Effector CD4-positive, alpha-beta T cell (primary cell): ENCODE measurements around the gene ACCS.

Experiments used
- DNase-seq: peaks from one replicate; pipeline ENCODE4 v3.0.0-alpha.2; 2020
- total RNA-seq: gene quantifications from one replicate; lab custom pipeline; 2026; lab: John Stamatoyannopoulos, UW

ACCS gene, protein sequence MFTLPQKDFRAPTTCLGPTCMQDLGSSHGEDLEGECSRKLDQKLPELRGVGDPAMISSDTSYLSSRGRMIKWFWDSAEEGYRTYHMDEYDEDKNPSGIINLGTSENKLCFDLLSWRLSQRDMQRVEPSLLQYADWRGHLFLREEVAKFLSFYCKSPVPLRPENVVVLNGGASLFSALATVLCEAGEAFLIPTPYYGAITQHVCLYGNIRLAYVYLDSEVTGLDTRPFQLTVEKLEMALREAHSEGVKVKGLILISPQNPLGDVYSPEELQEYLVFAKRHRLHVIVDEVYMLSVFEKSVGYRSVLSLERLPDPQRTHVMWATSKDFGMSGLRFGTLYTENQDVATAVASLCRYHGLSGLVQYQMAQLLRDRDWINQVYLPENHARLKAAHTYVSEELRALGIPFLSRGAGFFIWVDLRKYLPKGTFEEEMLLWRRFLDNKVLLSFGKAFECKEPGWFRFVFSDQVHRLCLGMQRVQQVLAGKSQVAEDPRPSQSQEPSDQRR
- total RNA-seq = 32.3 reads per million, percentile 58 among the genes with 10 or more reads in this experiment

GRCh38 chr11:44065841-44066731 is at the start of gene ACCS:
TSS of gene ACCS (plus strand) at chr11:44066270. CDS start at chr11:44067628, 1,358 bp downstream.
- peak; percentile 88 for DNase-seq

- DNase-seq = no peak
These were observed 49.3 kb upstream of the ACCS start for GRCh38 chr11:44016546-44017442.

GRCh38 chr11:44017443-44018126 is 48.5 kb upstream of the ACCS start:
- no peak for DNase-seq

DNA sequence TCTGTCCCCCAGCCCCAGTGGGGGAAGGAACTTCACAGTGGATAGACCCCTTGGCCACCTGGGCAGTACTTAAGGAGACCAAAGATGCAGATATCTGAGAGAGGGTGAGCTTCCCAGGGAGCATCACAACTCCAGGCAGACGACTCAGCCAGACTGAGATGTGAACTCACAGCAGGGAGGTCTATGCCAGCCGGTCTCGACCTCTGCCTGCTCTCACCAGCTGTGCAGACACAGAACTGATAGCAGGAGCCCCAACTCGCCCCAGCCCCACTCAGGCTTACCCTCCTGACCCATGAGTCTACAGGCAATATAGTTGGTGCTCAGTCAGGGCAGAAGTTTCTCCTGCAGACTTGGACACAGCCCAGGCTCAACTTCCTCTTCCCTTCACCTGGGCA is 47.9 kb upstream of the ACCS start:
- DNase-seq = no peak

DNA sequence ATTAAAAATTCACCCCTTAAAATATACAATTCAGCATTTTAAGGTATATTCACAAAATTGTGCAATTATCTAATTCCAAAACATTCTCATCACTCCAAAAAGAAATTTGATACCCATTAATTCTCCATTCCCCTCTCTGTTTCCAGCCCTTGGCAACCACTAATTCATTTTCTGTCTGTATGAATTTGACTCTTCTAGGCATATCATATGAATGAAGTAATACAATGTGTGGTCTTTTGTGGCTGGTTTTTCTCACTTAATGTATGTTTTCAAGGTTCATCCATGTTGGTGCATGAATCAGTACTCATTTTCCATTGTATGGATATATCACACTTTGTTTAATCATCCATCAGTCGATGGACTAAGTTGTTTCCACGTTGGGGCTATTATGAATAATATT is 47.2 kb upstream of the ACCS start:
- DNase-seq = no peak

DNA sequence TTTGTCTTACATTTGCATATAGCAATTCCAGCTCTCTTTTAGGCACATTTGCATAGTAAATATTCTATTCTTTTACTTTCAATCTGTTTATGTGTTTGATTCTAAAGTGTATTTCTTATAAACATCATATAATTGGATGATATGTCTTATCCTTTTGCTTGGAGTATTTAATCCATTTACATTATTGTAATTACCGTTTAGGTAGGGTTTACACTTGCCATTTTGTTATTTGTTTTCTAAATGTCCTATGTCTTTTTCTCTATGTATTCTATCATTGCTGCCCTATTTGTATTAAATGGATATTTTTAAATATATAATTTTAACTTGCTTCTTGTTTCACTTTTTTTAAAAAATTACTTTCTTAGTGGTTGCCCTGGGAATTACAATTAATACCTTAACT is 41.1 kb upstream of the ACCS start:
- DNase-seq = no peak

DNA sequence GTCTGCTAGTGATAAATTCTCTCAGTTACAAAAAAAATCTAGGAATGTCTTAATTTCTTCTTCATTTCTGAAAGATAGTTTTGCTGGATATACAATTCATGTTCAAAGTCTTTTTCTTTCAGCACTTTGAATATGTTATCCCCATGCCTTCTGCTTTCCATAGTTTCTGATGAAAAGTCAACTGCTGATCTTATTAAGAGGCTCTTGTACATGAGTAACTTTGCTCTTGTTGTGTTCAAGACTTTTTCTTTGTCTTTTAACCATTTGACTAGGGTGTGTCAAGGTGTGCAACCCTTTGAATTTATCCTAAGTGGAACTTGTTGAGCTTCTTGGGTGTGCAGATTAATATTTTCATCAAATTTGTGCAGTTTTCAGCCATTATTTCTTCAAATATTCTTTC is 40.3 kb upstream of the ACCS start:
- no peak for DNase-seq

DNA sequence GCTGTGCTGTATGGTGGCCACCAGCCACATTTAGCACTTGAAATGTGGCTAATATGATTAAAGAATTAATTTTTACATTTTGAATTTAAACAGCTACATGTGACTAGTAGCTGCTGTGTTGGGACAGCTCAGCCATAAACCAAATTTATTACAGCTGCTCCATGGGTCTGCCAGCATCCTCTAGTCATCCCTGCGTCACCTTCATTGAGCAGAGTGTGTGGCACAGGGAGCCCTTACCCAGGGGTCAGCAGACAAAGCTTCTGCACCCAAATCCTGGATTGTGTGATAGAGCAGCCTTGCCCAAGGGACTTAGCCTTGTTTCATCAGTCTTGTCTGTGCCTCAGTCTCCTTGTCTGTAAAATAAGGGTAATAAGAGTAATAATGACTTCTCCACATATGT is 37.7 kb upstream of the ACCS start:
- no peak for DNase-seq

GRCh38 chr11:44028816-44029506 is 37.1 kb upstream of the ACCS start:
- no peak for DNase-seq

GRCh38 chr11:44029507-44029845 is 36.6 kb upstream of the ACCS start:
- no peak for DNase-seq

DNA sequence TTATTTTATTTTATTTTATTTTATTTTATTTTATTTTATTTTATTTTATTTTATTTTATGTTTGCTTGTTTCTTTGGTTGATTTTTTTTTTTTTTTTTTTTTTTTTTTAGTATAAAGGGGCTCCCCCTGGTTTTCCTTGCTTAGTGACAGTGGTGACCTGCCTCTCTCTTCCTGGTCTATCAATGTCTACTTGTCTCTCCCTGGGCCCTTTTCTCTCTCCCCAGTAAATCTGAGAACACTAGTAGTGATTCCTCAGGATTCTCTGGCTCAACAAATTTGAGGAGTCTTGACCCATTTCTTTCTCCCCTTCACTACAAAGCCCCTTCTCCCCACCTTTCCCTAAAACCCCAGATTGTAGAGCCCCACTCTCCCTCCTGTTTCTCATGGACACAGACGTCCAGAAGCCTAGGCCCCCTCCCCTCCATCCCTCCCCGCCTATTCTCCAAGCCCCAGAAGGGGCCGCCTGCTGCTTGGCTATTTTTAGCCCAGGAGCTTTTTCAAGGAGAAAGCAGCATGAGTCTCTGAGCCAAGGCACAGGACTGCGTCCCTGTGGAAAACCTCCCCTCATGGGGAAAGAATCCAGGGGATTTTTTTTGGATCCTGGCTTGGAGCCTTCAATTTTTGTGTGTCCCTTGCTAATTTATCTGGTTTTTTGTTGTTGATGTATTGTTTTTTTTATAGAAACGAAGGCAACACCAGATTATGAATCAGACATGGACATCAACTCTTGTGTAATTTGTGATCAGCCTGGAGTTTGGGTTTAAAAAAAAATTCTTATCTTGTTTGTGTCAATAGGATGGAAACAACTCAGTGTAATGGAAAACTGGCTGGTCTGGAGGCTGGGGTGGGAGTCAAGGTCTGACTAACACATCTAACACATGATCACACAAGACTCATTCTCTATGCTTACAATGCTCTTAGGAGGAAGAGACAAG is 35.8 kb upstream of the ACCS start:
- no peak for DNase-seq

GRCh38 chr11:44030996-44031395 is 35.1 kb upstream of the ACCS start:
- no peak for DNase-seq

- DNase-seq = no peak
These were observed 34.5 kb upstream of the ACCS start for GRCh38 chr11:44031549-44031948.

- no peak for DNase-seq
These were observed 33.6 kb upstream of the ACCS start for GRCh38 chr11:44032299-44033085.

DNA sequence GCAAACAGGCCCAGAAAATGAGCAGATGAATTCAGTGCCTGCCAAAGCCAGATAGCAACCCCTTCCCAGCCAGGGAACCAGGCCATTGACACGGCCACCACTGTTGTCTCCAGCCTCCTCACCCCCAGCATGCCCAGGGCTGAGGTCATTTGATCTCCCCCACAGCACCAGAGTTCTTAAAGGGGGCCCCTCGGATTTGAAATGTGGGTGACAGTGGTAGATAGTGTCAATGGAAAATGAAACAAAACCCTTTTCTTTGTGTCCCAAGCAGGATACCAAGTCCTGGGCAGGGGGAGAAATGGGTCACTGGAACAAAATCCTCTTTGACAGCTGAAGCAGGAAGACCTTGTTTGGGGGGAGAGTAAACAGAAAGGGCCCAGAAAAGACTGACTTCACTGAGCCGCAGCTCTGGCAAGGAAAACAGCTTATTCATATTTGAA is 32.6 kb upstream of the ACCS start:
- no peak for DNase-seq

DNA sequence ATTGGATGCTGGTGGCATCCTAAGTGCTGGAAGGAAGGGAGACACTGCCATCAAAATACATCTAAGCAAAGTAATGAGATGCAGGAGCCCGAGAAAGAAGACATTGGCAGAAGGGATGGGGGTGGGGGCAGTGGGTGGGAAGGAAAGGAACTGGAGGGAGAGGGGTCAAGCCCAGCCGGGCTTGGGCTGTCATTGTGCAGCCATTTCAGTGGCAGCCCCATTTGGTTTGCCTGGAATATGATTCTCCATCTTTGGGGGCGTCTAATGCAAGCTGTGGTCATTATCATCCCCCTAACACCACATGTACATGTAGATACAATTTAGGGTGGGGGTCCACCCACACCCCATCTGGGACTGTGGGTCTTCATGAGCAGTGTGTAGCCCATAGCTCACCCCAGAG is 32.2 kb upstream of the ACCS start:
- no peak for DNase-seq

DNA sequence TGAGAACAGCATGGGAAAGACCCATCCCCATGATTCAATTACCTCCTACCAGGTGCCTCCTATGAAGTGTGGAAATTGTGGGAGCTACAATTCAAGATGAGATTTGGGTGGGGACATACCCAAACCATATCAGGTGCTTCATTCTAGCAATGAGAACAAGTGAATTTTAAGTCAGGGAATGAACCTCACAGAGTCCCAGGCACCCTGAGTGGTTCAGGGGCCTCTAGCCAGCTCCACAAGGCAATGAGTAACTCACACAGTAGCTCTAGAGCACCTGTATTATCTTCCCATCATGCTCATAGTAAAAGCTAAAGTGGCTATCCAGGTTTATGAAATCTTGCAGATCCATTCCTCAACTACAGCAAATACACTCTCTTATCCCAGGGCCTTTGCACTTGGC is 31.4 kb upstream of the ACCS start:
- no peak for DNase-seq

- no peak for DNase-seq
These were observed 29.0 kb upstream of the ACCS start for GRCh38 chr11:44036811-44037657.

GRCh38 chr11:44037658-44037998 is 28.4 kb upstream of the ACCS start:
- no peak for DNase-seq
